Neural progenitor cell (in vitro differentiated cells): Measurements from ENCODE around the gene ZNF334. TPM values are rescaled to one million over a fixed set of nuclear protein-coding genes. Genes with fewer than 3 reads are reported as not detected.

Experiments
- DNase-seq: peaks from one replicate; pipeline ENCODE4 v3.0.0-alpha.2; 2016; ENCODE audit warnings: low spot score
- H2AFZ ChIP-seq: fragments of 200-600 bp; sonication (generic); replicated peaks from 2 replicates; pipeline ENCODE4 v1.6.1; 2016; ENCODE audit warnings: antibody characterized with exemption
- H3F3A ChIP-seq: fragments of 200-600 bp; sonication (generic); 2 replicates; pipeline ENCODE4 v1.6.1; 2016; ENCODE audit warnings: antibody characterized with exemption, low read depth
- H3K27ac ChIP-seq: fragments of 200-600 bp; sonication (generic); 2 replicates; pipeline ENCODE4 v1.5.1; 2016; ENCODE audit warnings: mild to moderate bottlenecking
- H3K27me3 ChIP-seq: fragments of 200-600 bp; sonication (generic); 2 replicates; pipeline ENCODE4 v1.6.1; 2016; ENCODE audit warnings: mild to moderate bottlenecking, moderate library complexity
- H3K36me3 ChIP-seq: fragments of 200-600 bp; sonication (generic); 2 replicates; pipeline ENCODE4 v1.5.1; 2016
- H3K4me1 ChIP-seq: fragments of 200-600 bp; sonication (generic); 2 replicates; pipeline ENCODE4 v1.6.1; 2016; ENCODE audit warnings: mixed run types
- H3K4me2 ChIP-seq: fragments of 200-600 bp; sonication (generic); 2 replicates; pipeline ENCODE4 v1.6.1; 2016
- H3K4me3 ChIP-seq: fragments of 200-600 bp; sonication (generic); 2 replicates; pipeline ENCODE4 v1.5.1; 2016
- H3K79me2 ChIP-seq: fragments of 200-600 bp; sonication (generic); 2 replicates; pipeline ENCODE4 v1.6.1; 2016; ENCODE audit warnings: low read depth
- H3K9ac ChIP-seq: fragments of 200-600 bp; sonication (generic); 2 replicates; pipeline ENCODE4 v1.6.1; 2016
- H3K9me3 ChIP-seq: fragments of 200-600 bp; sonication (generic); 2 replicates; pipeline ENCODE4 v1.5.1; 2016; ENCODE audit warnings: low read depth
- H4K20me1 ChIP-seq: fragments of 200-600 bp; sonication (generic); 2 replicates; pipeline ENCODE4 v1.6.1; 2016; ENCODE audit warnings: low read depth
- H3K27ac Mint-ChIP-seq: 3 replicates; pipeline ENCODE4 v1.8.0; 2021; ENCODE audit warnings: mixed read lengths
- H3K27me3 Mint-ChIP-seq: 2 replicates; pipeline ENCODE4 v1.8.0; 2022; ENCODE audit warnings: low read depth, mild to moderate bottlenecking, inconsistent platforms, moderate library complexity, mixed read lengths; ENCODE audit not compliant: insufficient read depth
- H3K36me3 Mint-ChIP-seq: 3 replicates; pipeline ENCODE4 v1.8.0; 2021; ENCODE audit warnings: mixed read lengths
- H3K4me1 Mint-ChIP-seq: 3 replicates; pipeline ENCODE4 v1.8.0; 2021; ENCODE audit warnings: mixed read lengths
- H3K4me3 Mint-ChIP-seq: 3 replicates; pipeline ENCODE4 v1.8.0; 2021; ENCODE audit warnings: mild to moderate bottlenecking, moderate library complexity, mixed read lengths
- H3K9me3 Mint-ChIP-seq: 3 replicates; pipeline ENCODE4 v1.8.0; 2020; ENCODE audit warnings: mixed read lengths
- CTCF ChIP-seq: fragments of 200-600 bp; sonication (generic); IDR thresholded peaks from 2 replicates; pipeline ENCODE4 v1.5.1; 2017; ENCODE audit warnings: antibody characterized with exemption, mild to moderate bottlenecking
- EZH2 ChIP-seq: fragments of 200-600 bp; sonication (generic); IDR thresholded peaks from 2 replicates; pipeline ENCODE4 v1.6.1; 2017; ENCODE audit warnings: antibody characterized with exemption, mild to moderate bottlenecking, moderate library complexity
- EZH2phosphoT487 ChIP-seq: fragments of 200-600 bp; sonication (generic); IDR thresholded peaks from 2 replicates; pipeline ENCODE4 v1.6.1; 2017; ENCODE audit warnings: antibody characterized with exemption
- total RNA-seq: library from RNA; depleted of rRNA; stranded (reverse); fragments of >200 nt; gene quantifications from 2 replicates; pipeline ENCODE4 v1.2.3, GENCODE V29; 2015; ENCODE audit warnings: low replicate concordance

Gene ZNF334
- total RNA-seq, 1 donor from 2014 or later, result 45.9 TPM

- H3K9me3 Mint-ChIP-seq, result no peaks in the 10 kb centered on the region
- Histone ChIP-seq H3K4me3 (no peak within 1 kb of the TSS), H3K27me3 (no peaks in the 10 kb centered on the region), H3K36me3 (no peaks in the 10 kb centered on the region), H2AFZ (no peak within 1 kb of the TSS), H3K79me2 (no peaks in the 10 kb centered on the region), H3K4me1 (peaks cover 9% of the 10 kb centered on the region), H4K20me1 (no peaks in the 10 kb centered on the region), H3K27ac (no peak within 1 kb of the TSS), H3K9ac (no peak within 1 kb of the TSS), H3K4me2 (no peak within 1 kb of the TSS), H3F3A (no peaks in the 10 kb centered on the region), H3K9me3 (no peaks in the 10 kb centered on the region)
- peaks cover 2% of the 10 kb centered on the region for H3K27me3 Mint-ChIP-seq
- H3K4me1 Mint-ChIP-seq, result peaks cover 40% of the 10 kb centered on the region
- TF ChIP-seq EZH2 (no peak), CTCF (no peak), EZH2phosphoT487 (no peak)
- DNase-seq, result no peak
- H3K4me3 Mint-ChIP-seq, result no peak within 1 kb of the TSS
- peak within 1 kb of the TSS; percentile 100 for H3K27ac Mint-ChIP-seq
- H3K36me3 Mint-ChIP-seq, result no peaks in the 10 kb centered on the region
These were observed 37.1 kb upstream of the ZNF334 start, which contains the start of gene OCSTAMP for GRCh38 chr20:46550461-46550860. TSS of gene OCSTAMP (minus strand) at chr20:46550654. CDS start at chr20:46550560, 94 bp downstream.

- TF ChIP-seq EZH2 (no peak), CTCF (no peak), EZH2phosphoT487 (no peak)
- Mint-ChIP-seq H3K4me1 (peaks cover 31% of the 10 kb centered on the region), H3K36me3 (no peaks in the 10 kb centered on the region), H3K9me3 (no peaks in the 10 kb centered on the region), H3K4me3 (no peak overlapping the region), H3K27ac (no peak overlapping the region), H3K27me3 (peaks cover 2% of the 10 kb centered on the region)
- H3K9me3 ChIP-seq, result no peaks in the 10 kb centered on the region
- no peak overlapping the region for H3K4me2 ChIP-seq
- H3K79me2 ChIP-seq, result no peaks in the 10 kb centered on the region
- H3K9ac ChIP-seq, result no peak overlapping the region
- no peak overlapping the region for H3K4me3 ChIP-seq
- no peaks in the 10 kb centered on the region for H4K20me1 ChIP-seq
- H3K36me3 ChIP-seq, result no peaks in the 10 kb centered on the region
- H3K27ac ChIP-seq, result no peak overlapping the region
- no peaks in the 10 kb centered on the region for H3K27me3 ChIP-seq
- no peaks in the 10 kb centered on the region for H3F3A ChIP-seq
- no peak overlapping the region for H2AFZ ChIP-seq
- DNase-seq, result no peak
- peaks cover 9% of the 10 kb centered on the region for H3K4me1 ChIP-seq
These were observed 36.0 kb upstream of the ZNF334 start for GRCh38 chr20:46549188-46549972.

GRCh38 chr20:46548688-46549087 lies 35.3 kb upstream of the ZNF334 start:
- Mint-ChIP-seq H3K4me3 (no peak overlapping the region), H3K27ac (no peak overlapping the region), H3K36me3 (no peaks in the 10 kb centered on the region), H3K9me3 (no peaks in the 10 kb centered on the region), H3K27me3 (peaks cover 2% of the 10 kb centered on the region), H3K4me1 (peaks cover 27% of the 10 kb centered on the region)
- no peaks in the 10 kb centered on the region for H3K9me3 ChIP-seq
- DNase-seq, result no peak
- no peak overlapping the region for H3K27ac ChIP-seq
- no peak overlapping the region for H3K4me2 ChIP-seq
- no peak overlapping the region for H3K4me3 ChIP-seq
- no peaks in the 10 kb centered on the region for H3K36me3 ChIP-seq
- H2AFZ ChIP-seq, result no peak overlapping the region
- no peaks in the 10 kb centered on the region for H3K27me3 ChIP-seq
- H3F3A ChIP-seq, result no peaks in the 10 kb centered on the region
- TF ChIP-seq CTCF (no peak), EZH2 (no peak)
- no peak overlapping the region for H3K9ac ChIP-seq
- H3K4me1 ChIP-seq, result peaks cover 9% of the 10 kb centered on the region
- no peaks in the 10 kb centered on the region for H4K20me1 ChIP-seq
- H3K79me2 ChIP-seq, result no peaks in the 10 kb centered on the region
